ENCODE results near the gene WDFY4. TPM values are rescaled to one million over a fixed set of nuclear protein-coding genes. Genes with fewer than 3 reads are reported as not detected.

WDFY4 gene
- total RNA-seq, 1 donor from 2014 or later, result 33.8 TPM

DNA sequence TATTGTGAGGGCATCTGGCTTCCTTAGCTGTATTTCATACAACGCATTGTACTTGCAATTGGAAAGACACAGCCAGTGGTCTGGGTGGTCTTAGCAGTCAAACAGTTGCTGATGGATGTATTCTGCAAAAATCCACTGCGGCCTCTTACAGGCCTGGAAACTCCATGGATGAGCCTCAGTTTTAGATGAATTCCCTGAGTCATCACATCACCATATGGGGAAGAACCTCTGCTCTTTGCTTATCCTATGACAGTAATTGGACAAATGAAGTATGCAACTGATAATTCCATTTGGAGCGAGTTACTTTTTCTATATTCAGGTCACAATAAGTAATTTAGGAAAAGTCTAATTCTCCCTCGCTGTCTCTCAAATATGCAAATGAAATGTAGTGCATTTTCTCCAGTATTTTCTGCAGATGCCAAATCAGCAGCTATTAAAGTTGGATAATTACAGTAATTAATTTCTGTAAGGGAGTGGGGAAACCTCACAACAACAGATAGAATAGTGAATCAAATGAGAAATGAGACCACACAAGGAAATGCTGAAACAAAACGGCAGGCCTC lies 78.8 kb downstream of the WDFY4 start:
- Histone ChIP-seq H3K36me3 (no peaks in the 10 kb centered on the region), H3K4me1 (no peaks in the 10 kb centered on the region), H3K9me3 (no peaks in the 10 kb centered on the region), H3K27ac (no peak overlapping the region), H3K27me3 (no peaks in the 10 kb centered on the region), H3K4me3 (no peak overlapping the region)
- no peak for TF ChIP-seq CTCF (IDR thresholded peaks at IDR 0.05)
- no peak for DNase-seq (ENCODE audit: low spot score in 2 of 2)
- intact Hi-C loops (cut with DNase I), result no loop called here

DNA sequence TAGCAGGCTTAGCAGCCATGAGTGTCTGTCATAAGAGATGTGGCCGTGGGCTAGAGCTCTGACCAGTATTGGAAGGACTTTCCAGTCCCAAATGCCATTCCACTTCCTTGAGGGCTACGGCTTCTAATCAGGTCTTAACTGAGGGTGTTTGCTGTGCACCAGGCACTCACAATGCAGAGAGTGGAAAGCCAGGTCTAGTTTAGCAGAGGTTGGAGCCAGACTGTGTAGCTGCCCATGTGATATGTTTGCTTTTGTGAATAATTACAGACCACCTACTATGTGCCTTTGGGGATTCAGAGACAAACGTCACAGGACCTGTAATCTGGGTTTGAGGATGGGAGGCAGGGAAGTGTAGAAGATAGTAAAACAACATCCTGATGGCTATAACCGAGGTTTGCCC lies 79.8 kb downstream of the WDFY4 start:
- Histone ChIP-seq H3K27me3 (no peaks in the 10 kb centered on the region), H3K4me1 (no peaks in the 10 kb centered on the region), H3K9me3 (no peaks in the 10 kb centered on the region), H3K36me3 (no peaks in the 10 kb centered on the region), H3K4me3 (no peak overlapping the region), H3K27ac (no peak overlapping the region)
- no peak for TF ChIP-seq CTCF (IDR thresholded peaks at IDR 0.05)
- intact Hi-C loops (cut with DNase I), result no loop called here
- DNase-seq (ENCODE audit: low spot score in 2 of 2), result no peak

- Histone ChIP-seq H3K27me3 (no peaks in the 10 kb centered on the region), H3K4me1 (no peaks in the 10 kb centered on the region), H3K9me3 (no peaks in the 10 kb centered on the region), H3K36me3 (no peaks in the 10 kb centered on the region), H3K4me3 (no peak overlapping the region), H3K27ac (no peak overlapping the region)
- no peak for DNase-seq (ENCODE audit: low spot score in 2 of 2)
- no peak for TF ChIP-seq CTCF (IDR thresholded peaks at IDR 0.05)
- intact Hi-C loops (cut with DNase I), result no loop called here
Observed at GRCh38 chr10:48765039-48765438, 80.4 kb downstream of the WDFY4 start.

DNA sequence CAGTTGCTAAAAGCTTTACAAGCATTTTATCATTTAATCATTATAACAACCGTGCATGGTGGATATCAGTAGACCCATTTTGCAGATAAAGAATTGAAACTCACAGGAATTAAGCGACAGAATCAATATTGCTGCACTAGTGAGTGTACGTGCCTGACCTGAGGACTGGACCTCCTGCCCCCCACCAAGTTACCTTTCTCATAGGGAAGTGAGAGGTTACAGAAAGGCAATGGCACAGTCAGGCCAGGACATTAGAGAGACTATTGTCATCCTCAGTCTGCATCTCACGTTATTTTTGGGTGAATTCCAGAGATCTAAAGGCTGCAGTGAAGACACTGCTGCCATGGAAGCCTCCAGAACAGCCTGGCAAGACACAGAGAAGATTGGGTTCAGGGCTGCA lies 80.9 kb downstream of the WDFY4 start:
- no peaks in the 10 kb centered on the region for H3K27me3 ChIP-seq
- TF ChIP-seq CTCF (IDR thresholded peaks at IDR 0.05), result no peak
- intact Hi-C loops (cut with DNase I), result no loop called here
- H3K27ac ChIP-seq, result no peak overlapping the region
- H3K4me1 ChIP-seq, result no peaks in the 10 kb centered on the region
- H3K36me3 ChIP-seq, result no peaks in the 10 kb centered on the region
- DNase-seq (ENCODE audit: low spot score in 2 of 2), result no peak
- H3K4me3 ChIP-seq, result no peak overlapping the region
- no peaks in the 10 kb centered on the region for H3K9me3 ChIP-seq

DNA sequence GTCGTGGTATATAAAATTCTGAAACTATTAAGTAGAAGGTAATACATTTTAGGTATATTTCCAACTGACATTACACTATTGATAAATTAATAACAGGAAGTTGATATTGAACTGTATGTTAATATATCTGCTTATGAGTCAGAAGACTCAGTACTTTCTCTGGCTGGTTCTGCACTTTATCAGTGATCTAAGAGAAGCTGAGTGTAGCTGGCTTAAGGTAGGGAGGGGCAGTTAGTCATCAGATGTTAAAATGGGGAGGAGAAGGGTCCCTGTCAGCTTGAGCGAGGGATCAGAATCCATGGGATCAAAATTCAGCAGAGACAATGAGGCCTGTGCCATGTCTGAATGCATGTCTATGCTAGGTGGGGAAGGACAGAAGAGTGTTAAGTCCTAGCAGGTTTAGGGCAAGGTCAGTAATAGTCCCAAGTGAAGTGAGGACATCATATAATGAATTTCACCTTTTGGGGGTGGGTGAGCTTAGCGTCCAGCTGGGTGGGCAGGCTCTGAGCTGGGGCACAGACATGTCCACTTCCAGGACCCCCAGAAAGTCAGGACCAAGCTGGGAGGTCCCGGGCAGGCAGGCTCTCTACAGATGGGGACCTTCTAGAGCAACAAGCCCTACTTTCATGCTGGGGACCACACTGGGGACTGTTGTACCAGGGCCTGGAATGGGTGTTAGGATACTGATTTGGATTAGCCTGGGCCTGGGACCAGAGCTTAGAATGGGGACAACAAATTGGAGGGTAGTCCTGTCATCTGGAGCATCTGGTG lies 82.9 kb downstream of the WDFY4 start:
- H3K9me3 ChIP-seq, result no peaks in the 10 kb centered on the region
- H3K27ac ChIP-seq, result no peak overlapping the region
- no peaks in the 10 kb centered on the region for H3K27me3 ChIP-seq
- no peak for TF ChIP-seq CTCF (IDR thresholded peaks at IDR 0.05)
- H3K36me3 ChIP-seq, result no peaks in the 10 kb centered on the region
- no peaks in the 10 kb centered on the region for H3K4me1 ChIP-seq
- no peak overlapping the region for H3K4me3 ChIP-seq
- intact Hi-C loops (cut with DNase I), result no loop called here
- no peak for DNase-seq (ENCODE audit: low spot score in 2 of 2)
